A673 (cell line): ENCODE measurements around the gene PLEKHA8. TPM values are rescaled to one million over a fixed set of nuclear protein-coding genes. Genes with fewer than 3 reads are reported as not detected.
A peak's percentile ranks its signal among the peaks of the same experiment; 100 is the strongest.

ENCODE experiments used
- BruUV-seq: library from RNA; stranded (reverse); fragments of 400-500 nt; replicated peaks from 2 replicates; lab custom pipeline; 2021; lab: Mats Ljungman, UMichigan
- CTCF ChIA-PET: fragments of 300-600 bp; sonication (Branson Sonifier 250); formaldehyde crosslinking; loops from one replicate; lab custom pipeline; 2022; ENCODE audit warnings: antibody characterized with exemption; lab: Charles Lee
- POLR2A ChIA-PET: fragments of 300-600 bp; sonication (Branson Sonifier 250); formaldehyde crosslinking; loops from one replicate; lab custom pipeline; 2022; ENCODE audit warnings: antibody characterized with exemption; ENCODE audit not compliant: low non-redundant PET; lab: Charles Lee
- DNase-seq: peaks from one replicate; pipeline ENCODE4 v3.0.0-alpha.2; 2015; ENCODE audit warnings: low spot score
- H3K27ac ChIP-seq: fragments of 200-600 bp; sonication (generic); 2 replicates; pipeline ENCODE4 v1.5.1; 2016; ENCODE audit warnings: mixed run types, low read depth, mild to moderate bottlenecking, mixed read lengths, antibody characterized with exemption, low read length; ENCODE audit not compliant: poor library complexity, severe bottlenecking
- H3K27me3 ChIP-seq: fragments of 200-600 bp; sonication (generic); replicated peaks from 2 replicates; pipeline ENCODE4 v1.6.1; 2017; ENCODE audit warnings: mixed run types, low read depth, mild to moderate bottlenecking, mixed read lengths, antibody characterized with exemption, low read length; ENCODE audit not compliant: insufficient read depth, poor library complexity
- H3K36me3 ChIP-seq: fragments of 200-600 bp; sonication (generic); 2 replicates; pipeline ENCODE4 v1.6.1; 2016; ENCODE audit warnings: mixed run types, mild to moderate bottlenecking, mixed read lengths, antibody characterized with exemption, low read length; ENCODE audit not compliant: insufficient read depth, poor library complexity, severe bottlenecking
- H3K4me1 ChIP-seq: fragments of 200-600 bp; sonication (generic); 2 replicates; pipeline ENCODE4 v1.6.1; 2017; ENCODE audit warnings: mixed run types, mild to moderate bottlenecking, mixed read lengths, antibody characterized with exemption, low read length; ENCODE audit not compliant: insufficient read depth, poor library complexity, severe bottlenecking
- H3K4me3 ChIP-seq: fragments of 200-600 bp; sonication (generic); 2 replicates; pipeline ENCODE4 v1.5.1; 2016; ENCODE audit warnings: low read depth, mixed run types, mild to moderate bottlenecking, mixed read lengths, low read length; ENCODE audit not compliant: poor library complexity, severe bottlenecking
- H3K9me3 ChIP-seq: fragments of 200-600 bp; sonication (generic); 2 replicates; pipeline ENCODE4 v1.6.1; 2016; ENCODE audit warnings: mixed run types, low read depth, mild to moderate bottlenecking, mixed read lengths, antibody characterized with exemption, low read length; ENCODE audit not compliant: poor library complexity, severe bottlenecking
- CTCF ChIP-seq: fragments of 300-800, 200-600 bp; sonication (generic); conservative IDR thresholded peaks from 2 replicates; pipeline ENCODE4 v1.5.1; 2017; ENCODE audit warnings: low read depth, mild to moderate bottlenecking, antibody characterized with exemption, low read length, moderate library complexity, mixed read lengths
- EZH2 ChIP-seq: fragments of 200-600 bp; sonication (generic); IDR thresholded peaks from 2 replicates; pipeline ENCODE4 v1.6.1; 2017; ENCODE audit warnings: borderline replicate concordance, low read depth, mild to moderate bottlenecking, mixed read lengths, antibody characterized with exemption, low read length; ENCODE audit not compliant: poor library complexity, severe bottlenecking
- intact Hi-C: fragments of 100-400 bp; cut with micrococcal nuclease; formaldehyde crosslinking; loops from one replicate; pipeline ENCODE4 v1.10.0; 2022; ENCODE audit not compliant: unreplicated experiment
- total RNA-seq: library from RNA; stranded (reverse); gene quantifications from 2 replicates; pipeline ENCODE4 v1.2.3, GENCODE V29; 2021

The PLEKHA8 gene
- total RNA-seq, 1 experiment from 2014 or later = 22.2 TPM

GRCh38 chr7:30066687-30067086 lies 38.5 kb downstream of the PLEKHA8 start:
- intact Hi-C loops = loop anchor here (10.0 kb wide), 1 partner anchor 1142 kb away; no protein-coding TSS in a partner anchor
- Histone ChIP-seq H3K27me3 (no peaks in the 10 kb centered on the region), H3K9me3 (no peaks in the 10 kb centered on the region), H3K4me1 (no peaks in the 10 kb centered on the region), H3K4me3 (no peak overlapping the region), H3K36me3 (no peaks in the 10 kb centered on the region), H3K27ac (no peak overlapping the region)
- TF ChIP-seq EZH2 (no peak), CTCF (no peak)
- ChIA-PET CTCF (no interaction called here), POLR2A (no interaction called here)
- no peak for DNase-seq
- BruUV-seq = no TSS peak

- ChIA-PET POLR2A (no interaction called here), CTCF (no interaction called here)
- no peak for TF ChIP-seq CTCF
- TF ChIP-seq EZH2 = no peak
- H3K4me1 ChIP-seq = no peaks in the 10 kb centered on the region
- H3K9me3 ChIP-seq = no peaks in the 10 kb centered on the region
- H3K27ac ChIP-seq = no peak overlapping the region
- no TSS peak for BruUV-seq
- DNase-seq = peak; percentile 35
- no peaks in the 10 kb centered on the region for H3K36me3 ChIP-seq
- no peak overlapping the region for H3K4me3 ChIP-seq
- H3K27me3 ChIP-seq = no peaks in the 10 kb centered on the region
- intact Hi-C loops = loop anchor here (10.0 kb wide), 1 partner anchor 1143 kb away; no protein-coding TSS in a partner anchor
These were observed 39.9 kb downstream of the PLEKHA8 start for GRCh38 chr7:30068117-30068516.

GRCh38 chr7:30069096-30069867 lies 41.1 kb downstream of the PLEKHA8 start:
- CTCF ChIA-PET = no interaction called here
- no peaks in the 10 kb centered on the region for H3K9me3 ChIP-seq
- H3K27ac ChIP-seq = no peak overlapping the region
- no peaks in the 10 kb centered on the region for H3K27me3 ChIP-seq
- intact Hi-C loops = loop anchor here (10.0 kb wide), 1 partner anchor 1144 kb away; no protein-coding TSS in a partner anchor
- H3K4me1 ChIP-seq = no peaks in the 10 kb centered on the region
- no peak for TF ChIP-seq EZH2
- no peak for TF ChIP-seq CTCF
- POLR2A ChIA-PET = no interaction called here
- no peaks in the 10 kb centered on the region for H3K36me3 ChIP-seq
- no TSS peak for BruUV-seq
- DNase-seq = no peak
- H3K4me3 ChIP-seq = no peak overlapping the region
